Activated CD4-positive, CD25-positive, alpha-beta regulatory T cell treated with anti-CD3 and anti-CD28 coated beads, Interleukin-2, amount 50 U/mL, for 24 hours (primary cell): ENCODE data around the gene PRKCQ.
"Not testable (repeated sequence)": the region's sequence is repeated elsewhere in the genome, so short reads cannot be mapped to it uniquely, and the experiment has no call there.

ENCODE experiments used
- ATAC-seq, 2 donors: fragments of 150-1000 bp; cut with Tn5 transposase; one replicate each; pipeline ENCODE4 v1.10.0; 2021; ENCODE audit warnings: mild to moderate bottlenecking in 1 of 2, moderate library complexity in 1 of 2

Gene PRKCQ

GRCh38 chr10:6382081-6382480 lies 198.0 kb downstream of the PRKCQ start:
- ATAC-seq = peak; percentile 75 to 83

- ATAC-seq = not testable (repeated sequence)
Observed at GRCh38 chr10:6380478-6380877, 199.6 kb downstream of the PRKCQ start.

GRCh38 chr10:6379015-6379776 lies 200.9 kb downstream of the PRKCQ start:
- ATAC-seq = no peak
